ENCODE results near the gene AAGAB. TPM values are rescaled to one million over a fixed set of nuclear protein-coding genes. Genes with fewer than 3 reads are reported as not detected.

Gene AAGAB
- total RNA-seq, 1 donor from 2014 or later = 68.0 TPM

GRCh38 chr15:67190813-67191212 is 63.6 kb downstream of the AAGAB start:
- Histone ChIP-seq H3K27me3 (no peaks in the 10 kb centered on the region), H3K4me2 (no peak overlapping the region), H3F3A (ENCODE audit: low read depth) (no peaks in the 10 kb centered on the region), H3K27ac (no peak overlapping the region), H3K4me1 (no peaks in the 10 kb centered on the region), H2AFZ (replicated peaks) (no peak overlapping the region), H3K9ac (no peak overlapping the region), H3K4me3 (no peak overlapping the region), H3K36me3 (no peaks in the 10 kb centered on the region), H3K79me2 (ENCODE audit: low read depth) (no peaks in the 10 kb centered on the region), H3K9me3 (ENCODE audit: low read depth) (no peaks in the 10 kb centered on the region), H4K20me1 (ENCODE audit: low read depth) (no peaks in the 10 kb centered on the region)
- Mint-ChIP-seq H3K4me3 (no peak overlapping the region), H3K36me3 (peaks cover 46% of the 10 kb centered on the region), H3K27ac (no peak overlapping the region), H3K27me3 (ENCODE audit: insufficient read depth, low read depth) (peaks cover 7% of the 10 kb centered on the region), H3K4me1 (no peaks in the 10 kb centered on the region), H3K9me3 (no peaks in the 10 kb centered on the region)
- no peak for DNase-seq (ENCODE audit: low spot score)
- TF ChIP-seq EZH2phosphoT487 (IDR thresholded peaks at IDR 0.05) (no peak), CTCF (IDR thresholded peaks at IDR 0.05) (no peak), EZH2 (IDR thresholded peaks at IDR 0.05) (no peak)

GRCh38 chr15:67190326-67190725 is 64.1 kb downstream of the AAGAB start:
- no peaks in the 10 kb centered on the region for H3F3A ChIP-seq (ENCODE audit: low read depth)
- H3K4me1 Mint-ChIP-seq = no peaks in the 10 kb centered on the region
- H3K4me3 ChIP-seq = no peak overlapping the region
- H3K9me3 ChIP-seq (ENCODE audit: low read depth) = no peaks in the 10 kb centered on the region
- H3K9me3 Mint-ChIP-seq = no peaks in the 10 kb centered on the region
- DNase-seq (ENCODE audit: low spot score) = no peak
- H3K9ac ChIP-seq = no peak overlapping the region
- H3K79me2 ChIP-seq (ENCODE audit: low read depth) = no peaks in the 10 kb centered on the region
- peaks cover 42% of the 10 kb centered on the region for H3K36me3 Mint-ChIP-seq
- no peak overlapping the region for H3K27ac Mint-ChIP-seq
- TF ChIP-seq CTCF (IDR thresholded peaks at IDR 0.05) (no peak), EZH2phosphoT487 (IDR thresholded peaks at IDR 0.05) (no peak), EZH2 (IDR thresholded peaks at IDR 0.05) (no peak)
- H3K4me1 ChIP-seq = no peaks in the 10 kb centered on the region
- H3K27me3 Mint-ChIP-seq (ENCODE audit: insufficient read depth, low read depth) = peaks cover 5% of the 10 kb centered on the region
- no peaks in the 10 kb centered on the region for H4K20me1 ChIP-seq (ENCODE audit: low read depth)
- H3K4me2 ChIP-seq = no peak overlapping the region
- no peaks in the 10 kb centered on the region for H3K36me3 ChIP-seq
- H3K4me3 Mint-ChIP-seq = no peak overlapping the region
- no peak overlapping the region for H3K27ac ChIP-seq
- no peak overlapping the region for H2AFZ ChIP-seq (replicated peaks)
- H3K27me3 ChIP-seq = no peaks in the 10 kb centered on the region

GRCh38 chr15:67189326-67190051 is 65.0 kb downstream of the AAGAB start:
- H3K9me3 ChIP-seq (ENCODE audit: low read depth) = no peaks in the 10 kb centered on the region
- H3K9ac ChIP-seq = no peak overlapping the region
- no peak for DNase-seq (ENCODE audit: low spot score)
- H3F3A ChIP-seq (ENCODE audit: low read depth) = no peaks in the 10 kb centered on the region
- no peaks in the 10 kb centered on the region for H3K4me1 ChIP-seq
- no peak overlapping the region for H3K27ac Mint-ChIP-seq
- H3K27me3 Mint-ChIP-seq (ENCODE audit: insufficient read depth, low read depth) = peaks cover 3% of the 10 kb centered on the region
- H3K9me3 Mint-ChIP-seq = no peaks in the 10 kb centered on the region
- H3K36me3 Mint-ChIP-seq = peaks cover 41% of the 10 kb centered on the region
- H3K27ac ChIP-seq = no peak overlapping the region
- no peaks in the 10 kb centered on the region for H3K27me3 ChIP-seq
- H3K4me2 ChIP-seq = no peak overlapping the region
- TF ChIP-seq EZH2phosphoT487 (IDR thresholded peaks at IDR 0.05) (no peak), CTCF (IDR thresholded peaks at IDR 0.05) (no peak), EZH2 (IDR thresholded peaks at IDR 0.05) (no peak)
- H3K79me2 ChIP-seq (ENCODE audit: low read depth) = no peaks in the 10 kb centered on the region
- H4K20me1 ChIP-seq (ENCODE audit: low read depth) = no peaks in the 10 kb centered on the region
- no peak overlapping the region for H3K4me3 Mint-ChIP-seq
- H3K36me3 ChIP-seq = no peaks in the 10 kb centered on the region
- H3K4me1 Mint-ChIP-seq = no peaks in the 10 kb centered on the region
- no peak overlapping the region for H2AFZ ChIP-seq (replicated peaks)
- no peak overlapping the region for H3K4me3 ChIP-seq
